H1 (cell line): ENCODE data around the gene TMEM45A. TPM values are rescaled to one million over a fixed set of nuclear protein-coding genes. Genes with fewer than 3 reads are reported as not detected.

Experiments used
- CTCF ChIA-PET: fragments of 300-600 bp; sonication (Branson Sonifier 250); formaldehyde crosslinking; loops from one replicate; lab custom pipeline; 2021; ENCODE audit not compliant: partially characterized antibody; lab: Charles Lee
- POLR2A ChIA-PET: fragments of 300-600 bp; sonication (Branson Sonifier 250); formaldehyde crosslinking; loops from one replicate; lab custom pipeline; 2021; ENCODE audit warnings: inconsistent platforms; ENCODE audit not compliant: partially characterized antibody; lab: Charles Lee
- DNase-seq, 2 experiments: peaks; one replicate each; pipeline versions ENCODE4 v3.0.0 to v3.0.0-alpha.2; 2010 to 2022; ENCODE audit warnings: low spot score in 2 of 2, low read depth in 1 of 2, mixed read lengths in 1 of 2
- FAIRE-seq: peaks from 2 replicates; lab custom pipeline; 2011; peaks lifted over from hg19 to GRCh38; lab: Jason Lieb, UNC
- H2AFZ ChIP-seq: 2 replicates; pipeline ENCODE4 v1.8.1; 2012; ENCODE audit warnings: low read length, inconsistent platforms
- H2AK5ac ChIP-seq: 2 replicates; pipeline ENCODE4 v1.6.1; 2013; ENCODE audit warnings: low read depth, low read length
- H2BK120ac ChIP-seq: replicated peaks from 2 replicates; pipeline ENCODE3; 2013; ENCODE audit warnings: low read depth, low read length, inconsistent platforms
- H2BK12ac ChIP-seq: 2 replicates; pipeline ENCODE4 v1.6.1; 2013; ENCODE audit warnings: low read depth, low read length
- H2BK15ac ChIP-seq: 2 replicates; pipeline ENCODE4 v1.6.1; 2013; ENCODE audit warnings: low read length
- H2BK20ac ChIP-seq: 2 replicates; pipeline ENCODE4 v1.6.1; 2013; ENCODE audit warnings: low read length
- H2BK5ac ChIP-seq: 2 replicates; pipeline ENCODE4 v1.6.1; 2013; ENCODE audit warnings: low read depth, low read length
- H3K14ac ChIP-seq: 2 replicates; pipeline ENCODE4 v1.6.1; 2013; ENCODE audit warnings: inconsistent platforms; ENCODE audit not compliant: insufficient read length
- H3K18ac ChIP-seq: 2 replicates; pipeline ENCODE4 v1.6.1; 2013; ENCODE audit warnings: low read length; ENCODE audit errors: extremely low read depth
- H3K23ac ChIP-seq: 2 replicates; pipeline ENCODE4 v1.6.1; 2013; ENCODE audit warnings: inconsistent platforms; ENCODE audit not compliant: insufficient read length
- H3K23me2 ChIP-seq: 2 replicates; pipeline ENCODE4 v1.6.1; 2013; ENCODE audit warnings: low read depth, low read length
- H3K27ac ChIP-seq: 2 replicates; pipeline ENCODE4 v1.6.1; 2011; ENCODE audit warnings: low read depth, low read length, inconsistent platforms
- H3K27me3 ChIP-seq, 4 experiments: replicated peaks in 1 of 4; 1 replicate in 1 of 4; 2 replicates in 3 of 4; pipeline versions ENCODE4 v1.6.1 to v1.8.1; 2011 to 2013; ENCODE audit warnings: low read length in 3 of 4, mild to moderate bottlenecking in 3 of 4, inconsistent platforms in 2 of 4, mixed read lengths in 2 of 4, moderate library complexity in 1 of 4; ENCODE audit not compliant: control insufficient read depth in 3 of 4, insufficient read depth in 3 of 4; ENCODE audit errors: extremely low read depth in 1 of 4
- H3K36me3 ChIP-seq, 4 experiments: 2 replicates each; pipeline versions ENCODE4 v1.6.1 to v1.8.1; 2011 to 2013; ENCODE audit warnings: mild to moderate bottlenecking in 4 of 4, low read length in 3 of 4, moderate library complexity in 2 of 4, control low read depth in 1 of 4, inconsistent platforms in 1 of 4; ENCODE audit not compliant: insufficient read depth in 4 of 4, control insufficient read depth in 2 of 4
- H3K4ac ChIP-seq: replicated peaks from 2 replicates; pipeline ENCODE3; 2013; ENCODE audit warnings: low read length, low read depth, mixed read lengths, inconsistent platforms; ENCODE audit not compliant: insufficient read length
- H3K4me1 ChIP-seq, 4 experiments: replicated peaks in 1 of 4; 1 replicate in 1 of 4; 2 replicates in 3 of 4; pipeline versions ENCODE4 v1.6.1 to v1.8.1; 2011 to 2013; ENCODE audit warnings: low read length in 3 of 4, inconsistent platforms in 2 of 4, mixed read lengths in 1 of 4; ENCODE audit not compliant: insufficient read depth in 4 of 4, control insufficient read depth in 3 of 4
- H3K4me2 ChIP-seq, 2 experiments: 2 replicates each; pipeline versions ENCODE4 v1.6.1 to v1.8.1; 2011 to 2013; ENCODE audit warnings: low read depth in 2 of 2, low read length in 2 of 2, control low read depth in 1 of 2, inconsistent platforms in 1 of 2, mild to moderate bottlenecking in 1 of 2; ENCODE audit not compliant: insufficient read depth in 1 of 2
- H3K4me3 ChIP-seq, 4 experiments: fragments of 200-600, 300-600 bp in 1 of 4; sonication (generic), shearing (Covaris generic), sonication (Bioruptor Twin) in 1 of 4; 2 replicates each; pipeline versions ENCODE4 v1.5.1 to v1.8.1; 2011 to 2016; ENCODE audit warnings: low read length in 4 of 4, low read depth in 3 of 4, control low read depth in 2 of 4, inconsistent platforms in 2 of 4, mild to moderate bottlenecking in 2 of 4, mixed read lengths in 1 of 4, moderate library complexity in 1 of 4; ENCODE audit not compliant: insufficient read depth in 2 of 4; ENCODE audit errors: extremely low read depth in 1 of 4
- H3K56ac ChIP-seq: replicated peaks from 2 replicates; pipeline ENCODE3; 2013; ENCODE audit warnings: low read depth, mild to moderate bottlenecking, mixed read lengths, low read length, inconsistent platforms; ENCODE audit not compliant: insufficient read length
- H3K79me1 ChIP-seq: 2 replicates; pipeline ENCODE4 v1.6.1; 2013; ENCODE audit warnings: low read depth, low read length, control low read depth
- H3K79me2 ChIP-seq, 2 experiments: 2 replicates each; pipeline versions ENCODE4 v1.6.1 to v1.8.1; 2012 to 2013; ENCODE audit warnings: low read length in 2 of 2, mild to moderate bottlenecking in 2 of 2, inconsistent platforms in 1 of 2; ENCODE audit not compliant: insufficient read depth in 2 of 2, control insufficient read depth in 1 of 2
- H3K9ac ChIP-seq, 4 experiments: replicated peaks in 1 of 4; 1 replicate in 1 of 4; 2 replicates in 3 of 4; pipeline versions ENCODE4 v1.6.1 to v1.8.1; 2011 to 2013; ENCODE audit warnings: low read depth in 3 of 4, low read length in 3 of 4, control low read depth in 2 of 4, mild to moderate bottlenecking in 2 of 4, moderate library complexity in 2 of 4, inconsistent platforms in 1 of 4; ENCODE audit errors: extremely low read depth in 1 of 4
- H3K9me3 ChIP-seq, 2 experiments: 2 replicates each; pipeline versions ENCODE4 v1.6.1 to v1.8.1; 2012 to 2013; ENCODE audit warnings: mild to moderate bottlenecking in 2 of 2, moderate library complexity in 2 of 2, control low read depth in 1 of 2, inconsistent platforms in 1 of 2, low read depth in 1 of 2, low read length in 1 of 2, mixed read lengths in 1 of 2; ENCODE audit not compliant: insufficient read depth in 2 of 2
- H4K20me1 ChIP-seq, 2 experiments: replicated peaks in 1 of 2; 2 replicates each; pipeline versions ENCODE3 to v1.8.1; 2011 to 2013; ENCODE audit warnings: inconsistent platforms in 2 of 2, low read length in 2 of 2, mild to moderate bottlenecking in 1 of 2; ENCODE audit not compliant: insufficient read depth in 2 of 2, control insufficient read depth in 1 of 2
- H4K5ac ChIP-seq: 2 replicates; pipeline ENCODE4 v1.6.1; 2013; ENCODE audit warnings: low read length, low read depth, mixed read lengths, inconsistent platforms; ENCODE audit not compliant: insufficient read length
- H4K8ac ChIP-seq: 2 replicates; pipeline ENCODE4 v1.8.0; 2013; ENCODE audit warnings: mild to moderate bottlenecking, moderate library complexity, low read length, inconsistent platforms; ENCODE audit not compliant: insufficient read depth; ENCODE audit errors: extremely low read depth
- H4K91ac ChIP-seq: replicated peaks from 2 replicates; pipeline ENCODE3; 2013; ENCODE audit warnings: low read length, mixed read lengths, inconsistent platforms; ENCODE audit not compliant: insufficient read length
- BCL11A ChIP-seq, 2 experiments: IDR thresholded peaks; one replicate each; pipeline ENCODE4 v1.6.1; 2011; ENCODE audit warnings: low read depth in 2 of 2, low read length in 2 of 2, mild to moderate bottlenecking in 2 of 2
- BRCA1 ChIP-seq: IDR thresholded peaks from 2 replicates; pipeline ENCODE4 v1.6.1; 2012; ENCODE audit warnings: low read depth, low read length, improper control_type of control experiment
- CEBPB ChIP-seq: IDR thresholded peaks from 2 replicates; pipeline ENCODE4 v1.6.1; 2012; ENCODE audit warnings: low read depth, low read length
- CREB1 ChIP-seq: IDR thresholded peaks from 2 replicates; pipeline ENCODE4 v1.6.1; 2012; ENCODE audit warnings: inconsistent platforms
- CTBP2 ChIP-seq: IDR thresholded peaks from 2 replicates; pipeline ENCODE4 v1.7.0; 2011; ENCODE audit warnings: borderline replicate concordance, mild to moderate bottlenecking, moderate library complexity, mixed read lengths, low read length; ENCODE audit not compliant: insufficient read depth, insufficient read length
- HDAC2 ChIP-seq, 2 experiments: fragments of 300-600 bp in 1 of 2; sonication (generic) in 1 of 2; IDR thresholded peaks; 2 replicates each; pipeline ENCODE4 v1.6.1; 2011 to 2012; ENCODE audit warnings: low read depth in 2 of 2, low read length in 2 of 2, mild to moderate bottlenecking in 2 of 2, moderate library complexity in 2 of 2, borderline replicate concordance in 1 of 2, inconsistent platforms in 1 of 2
- JUN ChIP-seq: IDR thresholded peaks from 2 replicates; pipeline ENCODE4 v1.6.1; 2011; ENCODE audit warnings: low read depth, mild to moderate bottlenecking, improper control_type of control experiment, low read length
- PHF8 ChIP-seq: fragments of 200-600 bp; sonication (generic); conservative IDR thresholded peaks from 2 replicates; pipeline ENCODE4 v1.7.1; 2012; ENCODE audit warnings: low read depth, mild to moderate bottlenecking, inconsistent platforms, low read length, moderate library complexity
- RFX5 ChIP-seq: IDR thresholded peaks from 2 replicates; pipeline ENCODE4 v1.6.1; 2011; ENCODE audit warnings: low read depth, low read length, improper control_type of control experiment, borderline replicate concordance
- SP2 ChIP-seq: IDR thresholded peaks from 2 replicates; pipeline ENCODE4 v1.6.1; 2012; ENCODE audit warnings: mild to moderate bottlenecking, low read length, inconsistent platforms
- TAF1 ChIP-seq: IDR thresholded peaks from 2 replicates; pipeline ENCODE4 v1.6.1; 2011; ENCODE audit warnings: mild to moderate bottlenecking, low read depth, low read length
- WGBS, 2 experiments: shearing (Covaris generic) in 1 of 2; methylation state at CpG; one replicate each; pipeline versions ENCODE4 v1.1.6 to v1.1.7; 2013 to 2015; ENCODE audit warnings: low lambda C conversion rate in 2 of 2, mixed read lengths in 2 of 2, inconsistent platforms in 1 of 2, low coverage in 1 of 2, missing lambda C conversion rate in 1 of 2; ENCODE audit not compliant: insufficient replicate concordance in 2 of 2, insufficient coverage in 1 of 2, insufficient read length in 1 of 2; ENCODE audit errors: extremely low coverage in 1 of 2, missing lambda C conversion rate in 1 of 2; 5-methylcytosine and 5-hydroxymethylcytosine counted together
- polyA plus RNA-seq, 7 experiments: library from polyadenylated mRNA; depleted of rRNA in 3 of 7; stranded (reverse) in 5 of 7; unstranded in 2 of 7; fragments of >200 nt in 5 of 7; fragments of 200-250 nt in 2 of 7; gene quantifications; 1 replicate in 5 of 7; 2 replicates in 1 of 7; 4 replicates in 1 of 7; pipeline versions ENCODE4 v1.2.1 to v1.2.3, GENCODE V29; 2011 to 2013; ENCODE audit warnings: missing spikeins in 2 of 7, mixed read lengths in 2 of 7
- total RNA-seq: library from RNA; stranded (reverse); fragmentation: NEBNext Ultra II Directional; extraction: Animal tissue kit (Norgen Biotek cat#: 25700); gene quantifications from 2 replicates; pipeline ENCODE4 v1.2.1, GENCODE V29; 2021
- TF ChIP-seq, protein P1 (sequence below): IDR thresholded peaks from 2 replicates; pipeline ENCODE4 v1.6.1; 2012; ENCODE audit warnings: low read length, inconsistent platforms

The TMEM45A gene
- total and polyA plus RNA-seq, 2 of the 8 experiments (the other 6 are each of a cell fraction or from before 2014, with no cell fraction given), result 12.9 to 14.2 TPM

DNA sequence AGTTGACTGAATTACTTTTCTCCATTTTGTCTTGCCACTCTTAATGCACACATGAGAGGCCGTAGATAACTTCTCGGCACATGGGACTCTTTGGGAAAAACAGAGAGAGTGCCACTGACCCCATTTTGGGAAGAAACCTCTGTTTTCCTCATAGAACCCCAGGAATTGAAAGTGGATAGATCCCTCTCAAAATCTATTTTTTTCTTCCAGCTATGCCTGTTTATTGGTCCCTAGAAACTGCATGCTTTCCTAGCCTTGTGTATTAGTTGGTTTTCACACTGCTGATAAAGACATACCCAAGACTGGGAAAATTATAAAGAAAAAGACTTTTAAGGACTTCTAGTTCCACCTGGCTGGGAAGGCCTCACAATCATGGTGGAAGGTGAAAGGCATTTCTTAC, 23.7 kb upstream of the TMEM45A start:
- no peaks in the 10 kb centered on the region for H3K23me2 ChIP-seq
- no peak overlapping the region for H3K4me3 ChIP-seq
- no peak overlapping the region for H2AK5ac ChIP-seq
- no peak overlapping the region for H4K5ac ChIP-seq
- 93% methylated on average over 2 of the region's 2 CpGs; no CpG with 5 or more reads in 1 of the 2 experiments for WGBS, 2 experiments
- POLR2A ChIA-PET, result interaction anchor here (0.8 kb wide), 1 partner anchor 32 kb away, joined by 3 read pairs; no protein-coding TSS in a partner anchor
- H3K4me1 ChIP-seq, result no peaks in the 10 kb centered on the region
- H3K27me3 ChIP-seq, result no peaks in the 10 kb centered on the region; a peak in 1 of 7 replicates
- CTCF ChIA-PET, result interaction anchor here (1.1 to 15.5 kb wide), 6 partner anchors 10 to 121 kb away, joined by 3 to 229 read pairs (median 4); no protein-coding TSS in a partner anchor
- FAIRE-seq, result no peak
- H3K36me3 ChIP-seq, result peaks cover 0 to 3% (median 0%) of the 10 kb centered on the region in 4 experiments; a peak in 1 of 8 replicates
- no peak overlapping the region for H3K56ac ChIP-seq
- no peak overlapping the region for H3K23ac ChIP-seq
- no peak overlapping the region for H2BK20ac ChIP-seq
- no peak overlapping the region for H2BK15ac ChIP-seq
- no peak overlapping the region for H4K8ac ChIP-seq
- H3K4ac ChIP-seq, result no peak overlapping the region
- no peak overlapping the region for H2BK12ac ChIP-seq
- H2BK5ac ChIP-seq, result no peak overlapping the region
- no peaks in the 10 kb centered on the region for H3K79me1 ChIP-seq
- no peak overlapping the region for H4K91ac ChIP-seq
- no peaks in the 10 kb centered on the region for H4K20me1 ChIP-seq
- no peak overlapping the region for H3K27ac ChIP-seq
- peaks cover 20 to 25% of the 10 kb centered on the region in 2 experiments for H3K9me3 ChIP-seq
- no peak overlapping the region for H3K14ac ChIP-seq
- no peak overlapping the region for H3K4me2 ChIP-seq
- H2BK120ac ChIP-seq, result no peak overlapping the region
- no peak overlapping the region for H3K9ac ChIP-seq
- H3K18ac ChIP-seq, result no peak overlapping the region
- DNase-seq, result no peak
- no peaks in the 10 kb centered on the region for H3K79me2 ChIP-seq
- no peak overlapping the region for H2AFZ ChIP-seq
- TF ChIP-seq PHF8, result no peak
- TF ChIP-seq SP2, result no peak
- no peak for TF ChIP-seq JUN
- no peak for TF ChIP-seq HDAC2 (IDR thresholded peaks at IDR 0.05; ENCODE audit: borderline replicate concordance in 1 of 2, low read depth in 2 of 2, low read length in 2 of 2)
- no peak for TF ChIP-seq CTBP2
- TF ChIP-seq RFX5, result no peak
- TF ChIP-seq, protein P1, sequence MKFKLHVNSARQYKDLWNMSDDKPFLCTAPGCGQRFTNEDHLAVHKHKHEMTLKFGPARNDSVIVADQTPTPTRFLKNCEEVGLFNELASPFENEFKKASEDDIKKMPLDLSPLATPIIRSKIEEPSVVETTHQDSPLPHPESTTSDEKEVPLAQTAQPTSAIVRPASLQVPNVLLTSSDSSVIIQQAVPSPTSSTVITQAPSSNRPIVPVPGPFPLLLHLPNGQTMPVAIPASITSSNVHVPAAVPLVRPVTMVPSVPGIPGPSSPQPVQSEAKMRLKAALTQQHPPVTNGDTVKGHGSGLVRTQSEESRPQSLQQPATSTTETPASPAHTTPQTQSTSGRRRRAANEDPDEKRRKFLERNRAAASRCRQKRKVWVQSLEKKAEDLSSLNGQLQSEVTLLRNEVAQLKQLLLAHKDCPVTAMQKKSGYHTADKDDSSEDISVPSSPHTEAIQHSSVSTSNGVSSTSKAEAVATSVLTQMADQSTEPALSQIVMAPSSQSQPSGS, result no peak
- TF ChIP-seq BRCA1, result no peak
- no peak for TF ChIP-seq CEBPB
- TF ChIP-seq TAF1, result no peak
- TF ChIP-seq BCL11A (IDR thresholded peaks at IDR 0.05; ENCODE audit: low read depth in 2 of 2, low read length in 2 of 2), result no peak
- TF ChIP-seq CREB1, result no peak
